BE2C (cell line): Measurements from ENCODE around the gene ATP8B3.

Source experiments
- DNase-seq: peaks from one replicate; pipeline ENCODE4 v3.0.0-alpha.2; 2020
- H3K27me3 ChIP-seq: fragments of 250-450 bp; sonication (Bioruptor Pico); 2 replicates; pipeline ENCODE4 v1.5.1; 2020; ENCODE audit warnings: mild to moderate bottlenecking
- H3K36me3 ChIP-seq: fragments of 250-450 bp; sonication (Bioruptor Pico); 2 replicates; pipeline ENCODE4 v1.5.1; 2020; ENCODE audit warnings: mild to moderate bottlenecking
- H3K4me1 ChIP-seq: fragments of 250-450 bp; sonication (Bioruptor Pico); 2 replicates; pipeline ENCODE4 v1.5.1; 2020
- H3K4me3 ChIP-seq: 2 replicates; pipeline ENCODE4 v1.5.1; 2011; ENCODE audit warnings: low read depth, low read length
- H3K9me3 ChIP-seq: fragments of 250-450 bp; sonication (Bioruptor Pico); 2 replicates; pipeline ENCODE4 v1.5.1; 2020
- CTCF ChIP-seq: IDR thresholded peaks from 2 replicates; pipeline ENCODE4 v1.5.1; 2012; ENCODE audit warnings: mild to moderate bottlenecking, low read depth, low read length

The ATP8B3 gene

GRCh38 chr19:1734321-1734966 lies 77.6 kb downstream of the ATP8B3 start:
- no peaks in the 10 kb centered on the region for H3K4me1 ChIP-seq
- no peak overlapping the region for H3K4me3 ChIP-seq
- no peak for DNase-seq
- no peaks in the 10 kb centered on the region for H3K36me3 ChIP-seq
- H3K27me3 ChIP-seq: peaks cover 98% of the 10 kb centered on the region
- H3K9me3 ChIP-seq: no peaks in the 10 kb centered on the region; the same call in 1 of the 2 replicates
- no peak for TF ChIP-seq CTCF
